ENCODE data around the gene MAGT1. TPM values are rescaled to one million over a fixed set of nuclear protein-coding genes. Genes with fewer than 3 reads are reported as not detected.
"Not testable (repeated sequence)": the region's sequence is repeated elsewhere in the genome, so short reads cannot be mapped to it uniquely, and the experiment has no call there.

MAGT1 gene
- total RNA-seq, 2 donors from 2014 or later = 31.1 to 33.0 TPM

- H3K27me3 ChIP-seq = no peaks in the 10 kb centered on the region
- 82% methylated on average over 1 of the region's 1 CpG; no CpG with 5 or more reads in 1 of the 2 donors for WGBS, 2 donors
- peaks cover 23% of the 10 kb centered on the region for H3K4me1 ChIP-seq
- intact Hi-C loops (cut with DNase I) = no loop called here
- no peaks in the 10 kb centered on the region for H3K9me3 ChIP-seq
- no peak for ATAC-seq
- H3K27ac ChIP-seq = no peak overlapping the region
- TF ChIP-seq CTCF (IDR thresholded peaks at IDR 0.05) = no peak
- TF ChIP-seq POLR2A (IDR thresholded peaks at IDR 0.05) = no peak
- H3K36me3 ChIP-seq (replicated peaks in 1 of 2; ENCODE audit: insufficient read depth in 1 of 2, low read depth in 2 of 2) = no peaks in the 10 kb centered on the region
- no peak for DNase-seq
- no peak overlapping the region for H3K4me3 ChIP-seq
Measured at GRCh38 chrX:77935886-77936285, 40.7 kb upstream of the MAGT1 start.

GRCh38 chrX:77930581-77930980, 35.3 kb upstream of the MAGT1 start:
- intact Hi-C loops (cut with DNase I) = no loop called here
- Histone ChIP-seq H3K27ac (no peak overlapping the region), H3K27me3 (no peaks in the 10 kb centered on the region), H3K4me1 (no peaks in the 10 kb centered on the region), H3K4me3 (no peak overlapping the region), H3K36me3 (replicated peaks in 1 of 2; ENCODE audit: insufficient read depth in 1 of 2, low read depth in 2 of 2) (no peaks in the 10 kb centered on the region), H3K9me3 (no peaks in the 10 kb centered on the region)
- DNase-seq = no peak
- 90 to 93% methylated on average over 1 of the region's 1 CpG for WGBS, 2 donors
- no peak for TF ChIP-seq CTCF (IDR thresholded peaks at IDR 0.05)
- TF ChIP-seq POLR2A (IDR thresholded peaks at IDR 0.05) = no peak
- no peak for ATAC-seq

GRCh38 chrX:77925764-77926163, 30.5 kb upstream of the MAGT1 start:
- DNase-seq = no peak
- H3K27ac ChIP-seq = no peak overlapping the region
- 39 to 47% methylated on average over 3 of the region's 3 CpGs for WGBS, 2 donors
- no peak for TF ChIP-seq CTCF (IDR thresholded peaks at IDR 0.05)
- TF ChIP-seq POLR2A (IDR thresholded peaks at IDR 0.05) = no peak
- H3K27me3 ChIP-seq = no peaks in the 10 kb centered on the region
- ATAC-seq = no peak
- H3K36me3 ChIP-seq (replicated peaks in 1 of 2; ENCODE audit: insufficient read depth in 1 of 2, low read depth in 2 of 2) = no peaks in the 10 kb centered on the region
- peaks cover 7% of the 10 kb centered on the region for H3K4me1 ChIP-seq
- no peaks in the 10 kb centered on the region for H3K9me3 ChIP-seq
- intact Hi-C loops (cut with DNase I) = no loop called here
- no peak overlapping the region for H3K4me3 ChIP-seq

- TF ChIP-seq POLR2A (IDR thresholded peaks at IDR 0.05) (no peak), CTCF (IDR thresholded peaks at IDR 0.05) (no peak)
- H3K27ac ChIP-seq = no peak overlapping the region
- H3K4me3 ChIP-seq = no peak overlapping the region
- H3K27me3 ChIP-seq = no peaks in the 10 kb centered on the region
- DNase-seq (no peak), ATAC-seq (no peak)
- 61 to 77% methylated on average over 6 to 8 of the region's 8 CpGs for WGBS, 2 donors
- H3K4me1 ChIP-seq = peaks cover 7% of the 10 kb centered on the region
- H3K36me3 ChIP-seq (replicated peaks in 1 of 2; ENCODE audit: insufficient read depth in 1 of 2, low read depth in 2 of 2) = no peaks in the 10 kb centered on the region
- intact Hi-C loops (cut with DNase I) = no loop called here
- H3K9me3 ChIP-seq = no peaks in the 10 kb centered on the region
Measured at GRCh38 chrX:77924320-77924859, 29.2 kb upstream of the MAGT1 start.

- H3K27me3 ChIP-seq = no peaks in the 10 kb centered on the region
- H3K27ac ChIP-seq = no peak overlapping the region
- H3K36me3 ChIP-seq (replicated peaks in 1 of 2; ENCODE audit: insufficient read depth in 1 of 2, low read depth in 2 of 2) = no peaks in the 10 kb centered on the region
- ATAC-seq (no peak), DNase-seq (no peak)
- peaks cover 7% of the 10 kb centered on the region for H3K4me1 ChIP-seq
- intact Hi-C loops (cut with DNase I) = no loop called here
- no peak for TF ChIP-seq POLR2A (IDR thresholded peaks at IDR 0.05)
- TF ChIP-seq CTCF (IDR thresholded peaks at IDR 0.05) = no peak
- H3K4me3 ChIP-seq = no peak overlapping the region
- no peaks in the 10 kb centered on the region for H3K9me3 ChIP-seq
Measured at GRCh38 chrX:77922787-77923186, 27.6 kb upstream of the MAGT1 start.

GRCh38 chrX:77919370-77919769, 24.1 kb upstream of the MAGT1 start:
- intact Hi-C loops (cut with DNase I); H3K4me1 ChIP-seq; H3K27me3 ChIP-seq; H3K27ac ChIP-seq; H3K4me3 ChIP-seq; H3K9me3 ChIP-seq; H3K36me3 ChIP-seq (replicated peaks in 1 of 2; ENCODE audit: insufficient read depth in 1 of 2, low read depth in 2 of 2); ATAC-seq; DNase-seq: not testable (repeated sequence)
- 83 to 85% methylated on average over 5 to 6 of the region's 6 CpGs for WGBS, 2 donors

All from body of pancreas (tissue), 4 donors.